Peyer's patch (tissue), 4 donors: ENCODE data around the gene ANP32B. TPM values are rescaled to one million over a fixed set of nuclear protein-coding genes. Genes with fewer than 3 reads are reported as not detected.

Experiments
- DNase-seq, 3 donors: peaks; one replicate each; pipeline ENCODE4 v3.0.0-alpha.2; 2017 to 2019
- H3K27ac ChIP-seq, 4 donors: fragments of 200-600 bp; sonication (generic); one replicate each; pipeline ENCODE4 v1.5.1; 2016 to 2019
- H3K27me3 ChIP-seq, 2 donors: fragments of 200-600 bp; sonication (generic); one replicate each; pipeline ENCODE4 v1.5.1; 2019
- H3K36me3 ChIP-seq, 3 donors: fragments of 200-600 bp; sonication (generic); one replicate each; pipeline ENCODE4 v1.5.1; 2016 to 2019
- H3K4me1 ChIP-seq, 4 donors: fragments of 200-600 bp; sonication (generic); one replicate each; pipeline ENCODE4 v1.5.1; 2016 to 2019
- H3K4me3 ChIP-seq, 4 donors: fragments of 200-600 bp; sonication (generic); 1 replicate in 3 of 4; 2 replicates in 1 of 4; pipeline ENCODE4 v1.5.1; 2016 to 2019; ENCODE audit warnings: mild to moderate bottlenecking in 1 of 4
- H3K9me3 ChIP-seq, 4 donors: fragments of 200-600 bp; sonication (generic); one replicate each; pipeline ENCODE4 v1.5.1; 2016 to 2019; ENCODE audit warnings: mild to moderate bottlenecking in 1 of 4
- POLR2A ChIP-seq, 2 donors: fragments of 450-650 bp; IDR thresholded peaks; one replicate each; pipeline ENCODE4 v1.5.1; 2017; ENCODE audit warnings: antibody characterized with exemption in 2 of 2, mild to moderate bottlenecking in 2 of 2, moderate library complexity in 2 of 2
- total RNA-seq, 4 donors: library from RNA; depleted of rRNA; stranded (reverse); fragments of >200 nt; gene quantifications; one replicate each; pipeline ENCODE4 v1.1.0, GENCODE V29; 2016
- TF ChIP-seq, protein P1 (sequence below), 6 experiments: fragments of 450-650 bp in 4 of 6; fragments of 200-600 bp in 2 of 6; sonication (generic) in 1 of 6; IDR thresholded peaks; one replicate each; pipeline ENCODE4 v1.5.1; 2017 to 2019; ENCODE audit warnings: antibody characterized with exemption in 6 of 6, mild to moderate bottlenecking in 3 of 6, moderate library complexity in 1 of 6

ANP32B gene
- total RNA-seq, 4 donors from 2014 or later, result 25.4 to 57.8 (median 36.6) TPM

GRCh38 chr9:98006127-98006796 is 23.1 kb downstream of the ANP32B start:
- H3K4me3 ChIP-seq, result no peak overlapping the region
- peaks cover 0 to 80% (median 2%) of the 10 kb centered on the region in 3 donors for H3K36me3 ChIP-seq
- H3K27me3 ChIP-seq, result no peaks in the 10 kb centered on the region
- TF ChIP-seq, protein P1, sequence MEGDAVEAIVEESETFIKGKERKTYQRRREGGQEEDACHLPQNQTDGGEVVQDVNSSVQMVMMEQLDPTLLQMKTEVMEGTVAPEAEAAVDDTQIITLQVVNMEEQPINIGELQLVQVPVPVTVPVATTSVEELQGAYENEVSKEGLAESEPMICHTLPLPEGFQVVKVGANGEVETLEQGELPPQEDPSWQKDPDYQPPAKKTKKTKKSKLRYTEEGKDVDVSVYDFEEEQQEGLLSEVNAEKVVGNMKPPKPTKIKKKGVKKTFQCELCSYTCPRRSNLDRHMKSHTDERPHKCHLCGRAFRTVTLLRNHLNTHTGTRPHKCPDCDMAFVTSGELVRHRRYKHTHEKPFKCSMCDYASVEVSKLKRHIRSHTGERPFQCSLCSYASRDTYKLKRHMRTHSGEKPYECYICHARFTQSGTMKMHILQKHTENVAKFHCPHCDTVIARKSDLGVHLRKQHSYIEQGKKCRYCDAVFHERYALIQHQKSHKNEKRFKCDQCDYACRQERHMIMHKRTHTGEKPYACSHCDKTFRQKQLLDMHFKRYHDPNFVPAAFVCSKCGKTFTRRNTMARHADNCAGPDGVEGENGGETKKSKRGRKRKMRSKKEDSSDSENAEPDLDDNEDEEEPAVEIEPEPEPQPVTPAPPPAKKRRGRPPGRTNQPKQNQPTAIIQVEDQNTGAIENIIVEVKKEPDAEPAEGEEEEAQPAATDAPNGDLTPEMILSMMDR (IDR thresholded peaks at IDR 0.05), result no peak
- TF ChIP-seq POLR2A (IDR thresholded peaks at IDR 0.05), result no peak
- H3K27ac ChIP-seq, result no peak overlapping the region
- peaks cover 0 to 3% (median 0%) of the 10 kb centered on the region in 4 donors for H3K4me1 ChIP-seq
- DNase-seq, result no peak
- no peaks in the 10 kb centered on the region for H3K9me3 ChIP-seq

GRCh38 chr9:98007251-98007928 is 24.2 kb downstream of the ANP32B start:
- Histone ChIP-seq H3K27me3 (no peaks in the 10 kb centered on the region), H3K9me3 (no peaks in the 10 kb centered on the region), H3K27ac (no peak overlapping the region), H3K4me1 (peaks cover 0 to 3% (median 0%) of the 10 kb centered on the region in 4 donors), H3K4me3 (no peak overlapping the region), H3K36me3 (peaks cover 0 to 80% (median 2%) of the 10 kb centered on the region in 3 donors)
- no peak for TF ChIP-seq POLR2A (IDR thresholded peaks at IDR 0.05)
- TF ChIP-seq, protein P1 (IDR thresholded peaks at IDR 0.05), result no peak
- DNase-seq, result no peak

DNA sequence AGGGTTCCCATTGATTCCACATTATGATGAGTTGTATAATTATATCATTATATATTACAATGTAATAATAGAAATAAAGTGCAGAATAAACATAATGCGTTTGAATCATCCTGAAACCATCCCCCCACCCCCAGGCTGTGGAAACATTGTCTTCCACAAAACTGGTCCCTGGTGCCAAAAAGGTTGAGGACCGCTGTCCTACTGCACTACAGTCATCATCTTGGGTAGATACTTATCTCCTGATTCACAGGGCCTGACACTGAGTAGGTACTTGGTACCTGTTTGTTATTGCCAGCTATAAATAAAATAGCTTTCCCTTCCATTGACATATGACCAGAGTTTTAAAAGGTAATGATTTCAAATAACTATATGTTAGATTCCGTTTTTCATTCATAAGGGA is 25.6 kb downstream of the ANP32B start:
- no peak overlapping the region for H3K4me3 ChIP-seq
- H3K36me3 ChIP-seq, result peaks cover 0 to 86% (median 2%) of the 10 kb centered on the region in 3 donors
- H3K9me3 ChIP-seq, result no peaks in the 10 kb centered on the region
- peaks cover 0 to 3% (median 0%) of the 10 kb centered on the region in 4 donors for H3K4me1 ChIP-seq
- no peak overlapping the region for H3K27ac ChIP-seq
- H3K27me3 ChIP-seq, result no peaks in the 10 kb centered on the region
- no peak for DNase-seq
- no peak for TF ChIP-seq POLR2A (IDR thresholded peaks at IDR 0.05)
- TF ChIP-seq, protein P1 (IDR thresholded peaks at IDR 0.05), result no peak

- Histone ChIP-seq H3K27ac (no peak overlapping the region), H3K4me1 (peaks cover 0 to 3% (median 0%) of the 10 kb centered on the region in 4 donors), H3K4me3 (no peak overlapping the region), H3K36me3 (peaks cover 0 to 86% (median 2%) of the 10 kb centered on the region in 3 donors), H3K27me3 (no peaks in the 10 kb centered on the region), H3K9me3 (no peaks in the 10 kb centered on the region)
- no peak for DNase-seq
- TF ChIP-seq POLR2A (IDR thresholded peaks at IDR 0.05), result no peak
- TF ChIP-seq, protein P1 (IDR thresholded peaks at IDR 0.05), result no peak
These were observed 26.3 kb downstream of the ANP32B start for GRCh38 chr9:98009437-98009836.

GRCh38 chr9:98009936-98010335 is 26.8 kb downstream of the ANP32B start:
- no peaks in the 10 kb centered on the region for H3K9me3 ChIP-seq
- DNase-seq, result no peak
- H3K36me3 ChIP-seq, result peaks cover 0 to 86% (median 2%) of the 10 kb centered on the region in 3 donors

More at GRCh38 chr9:98009936-98010335, 26.8 kb downstream of the ANP32B start:
- Histone ChIP-seq H3K4me3 (no peak overlapping the region), H3K27ac (no peak overlapping the region), H3K4me1 (peaks cover 0 to 3% (median 0%) of the 10 kb centered on the region in 4 donors), H3K27me3 (no peaks in the 10 kb centered on the region)
- TF ChIP-seq, protein P1 (IDR thresholded peaks at IDR 0.05), result no peak
- no peak for TF ChIP-seq POLR2A (IDR thresholded peaks at IDR 0.05)
